ENCODE data around the gene DYRK2. TPM values are rescaled to one million over a fixed set of nuclear protein-coding genes. Genes with fewer than 3 reads are reported as not detected.

Gene DYRK2
- polyA plus RNA-seq, 3 donors = 7.5 to 12.5 (median 9.7) TPM

GRCh38 chr12:67621926-67622325, 26.6 kb upstream of the DYRK2 start:
- Histone ChIP-seq H3K4me1 (ENCODE audit: control insufficient read depth in 1 of 2, insufficient read depth in 2 of 2, low read length in 2 of 2) (no peaks in the 10 kb centered on the region), H3K4me2 (replicated peaks; ENCODE audit: extremely low read depth, low read length, poor library complexity, severe bottlenecking) (no peak overlapping the region), H3K27me3 (ENCODE audit: control insufficient read depth in 2 of 2, insufficient read depth in 2 of 2, low read length in 2 of 2) (no peaks in the 10 kb centered on the region), H4K20me1 (ENCODE audit: insufficient read depth, low read length) (no peaks in the 10 kb centered on the region), H3K79me2 (ENCODE audit: insufficient read depth, low read length) (no peaks in the 10 kb centered on the region), H3K4me3 (replicated peaks in 1 of 3; ENCODE audit: low read depth in 2 of 3, low read length in 3 of 3) (no peak overlapping the region), H3K27ac (ENCODE audit: low read depth in 1 of 2, low read length in 2 of 2) (no peak overlapping the region), H3K9me3 (replicated peaks in 1 of 2; ENCODE audit: control insufficient read depth in 1 of 2, insufficient read depth in 1 of 2, low read length in 2 of 2) (no peaks in the 10 kb centered on the region), H3K9ac (ENCODE audit: insufficient read depth, low read length, poor library complexity, severe bottlenecking) (no peak overlapping the region), H3K36me3 (replicated peaks in 1 of 2; ENCODE audit: control insufficient read depth in 1 of 2, insufficient read depth in 2 of 2, low read length in 2 of 2) (no peaks in the 10 kb centered on the region), H2AFZ (ENCODE audit: insufficient read depth, low read depth, low read length, poor library complexity, severe bottlenecking) (no peak overlapping the region)
- TF ChIP-seq CTCF (IDR thresholded peaks at IDR 0.05) = no peak
- Mint-ChIP-seq H3K4me3 (no peak overlapping the region), H3K9me3 (peaks cover 0 to 5% (median 0%) of the 10 kb centered on the region in 7 donors), H3K27me3 (ENCODE audit: low read depth in 3 of 3) (peaks cover 0 to 1% (median 0%) of the 10 kb centered on the region in 3 donors), H3K27ac (no peak overlapping the region), H3K4me1 (no peaks in the 10 kb centered on the region), H3K36me3 (no peaks in the 10 kb centered on the region)
- 100% methylated on average over 2 of the region's 4 CpGs for WGBS (ENCODE audit: insufficient coverage)
- intact Hi-C loops (cut with micrococcal nuclease) = no loop called here
- no peak for DNase-seq

GRCh38 chr12:67623259-67623658, 25.3 kb upstream of the DYRK2 start:
- intact Hi-C loops (cut with micrococcal nuclease) = no loop called here
- no peaks in the 10 kb centered on the region for H3K4me1 Mint-ChIP-seq
- no peak overlapping the region for H3K9ac ChIP-seq (ENCODE audit: insufficient read depth, low read length, poor library complexity, severe bottlenecking)
- no peak for DNase-seq
- no peaks in the 10 kb centered on the region for H3K36me3 ChIP-seq (replicated peaks in 1 of 2; ENCODE audit: control insufficient read depth in 1 of 2, insufficient read depth in 2 of 2, low read length in 2 of 2)
- H3K4me2 ChIP-seq (replicated peaks; ENCODE audit: extremely low read depth, low read length, poor library complexity, severe bottlenecking) = no peak overlapping the region
- H3K79me2 ChIP-seq (ENCODE audit: insufficient read depth, low read length) = no peaks in the 10 kb centered on the region
- no peaks in the 10 kb centered on the region for H3K9me3 ChIP-seq (replicated peaks in 1 of 2; ENCODE audit: control insufficient read depth in 1 of 2, insufficient read depth in 1 of 2, low read length in 2 of 2)
- H2AFZ ChIP-seq (ENCODE audit: insufficient read depth, low read depth, low read length, poor library complexity, severe bottlenecking) = no peak overlapping the region
- peaks cover 0 to 1% (median 0%) of the 10 kb centered on the region in 3 donors for H3K27me3 Mint-ChIP-seq (ENCODE audit: low read depth in 3 of 3)
- H3K27ac ChIP-seq (ENCODE audit: low read depth in 1 of 2, low read length in 2 of 2) = no peak overlapping the region
- no peak for TF ChIP-seq CTCF (IDR thresholded peaks at IDR 0.05)
- WGBS (ENCODE audit: insufficient coverage) = 74% methylated on average over 3 of the region's 3 CpGs
- no peak overlapping the region for H3K27ac Mint-ChIP-seq
- H3K36me3 Mint-ChIP-seq = no peaks in the 10 kb centered on the region
- H3K9me3 Mint-ChIP-seq = peaks cover 0 to 5% (median 0%) of the 10 kb centered on the region in 7 donors
- no peak overlapping the region for H3K4me3 ChIP-seq (replicated peaks in 1 of 3; ENCODE audit: low read depth in 2 of 3, low read length in 3 of 3)
- H3K4me1 ChIP-seq (ENCODE audit: control insufficient read depth in 1 of 2, insufficient read depth in 2 of 2, low read length in 2 of 2) = no peaks in the 10 kb centered on the region
- H3K4me3 Mint-ChIP-seq = no peak overlapping the region
- no peaks in the 10 kb centered on the region for H3K27me3 ChIP-seq (ENCODE audit: control insufficient read depth in 2 of 2, insufficient read depth in 2 of 2, low read length in 2 of 2)
- no peaks in the 10 kb centered on the region for H4K20me1 ChIP-seq (ENCODE audit: insufficient read depth, low read length)

Data from CD14-positive monocyte (primary cell).